Bronchial epithelial cell (primary cell): ENCODE data around the gene SDSL. TPM values are rescaled to one million over a fixed set of nuclear protein-coding genes. Genes with fewer than 3 reads are reported as not detected.

Experiments used
- DNase-seq: peaks from one replicate; pipeline ENCODE4 v3.0.0-alpha.2; 2010; ENCODE audit warnings: low read depth
- FAIRE-seq: peaks from 2 replicates; lab custom pipeline; 2011; peaks lifted over from hg19 to GRCh38; lab: Jason Lieb, UNC
- H3K27me3 ChIP-seq: 2 replicates; pipeline ENCODE4 v1.5.1; 2011; ENCODE audit warnings: low read length; ENCODE audit not compliant: control insufficient read depth, insufficient read depth
- H3K36me3 ChIP-seq: 2 replicates; pipeline ENCODE4 v1.5.1; 2011; ENCODE audit warnings: low read length; ENCODE audit not compliant: control insufficient read depth, insufficient read depth
- H3K4me3 ChIP-seq: 2 replicates; pipeline ENCODE4 v1.5.1; 2011; ENCODE audit warnings: mild to moderate bottlenecking, low read depth, low read length, control low read depth
- CTCF ChIP-seq: IDR thresholded peaks from 2 replicates; pipeline ENCODE4 v1.5.1; 2011; ENCODE audit warnings: mild to moderate bottlenecking, moderate library complexity, low read length, control low read depth, inconsistent platforms; ENCODE audit not compliant: insufficient read depth, severe bottlenecking
- total RNA-seq: library from RNA; depleted of rRNA; stranded (reverse); fragments of >200 nt; gene quantifications from 2 replicates; pipeline ENCODE4 v1.2.1, GENCODE V29; 2014

Gene SDSL
- total RNA-seq, 1 donor from 2014 or later = 4.7 TPM

GRCh38 chr12:113381220-113381619 is 41.0 kb upstream of the SDSL start:
- Histone ChIP-seq H3K36me3 (peaks cover 5% of the 10 kb centered on the region), H3K27me3 (no peaks in the 10 kb centered on the region), H3K4me3 (no peak overlapping the region)
- TF ChIP-seq CTCF = no peak
- FAIRE-seq = no peak
- DNase-seq = no peak

GRCh38 chr12:113382206-113382605 is 40.0 kb upstream of the SDSL start:
- DNase-seq (no peak), FAIRE-seq (no peak)
- TF ChIP-seq CTCF = no peak
- H3K4me3 ChIP-seq = no peak overlapping the region
- no peaks in the 10 kb centered on the region for H3K27me3 ChIP-seq
- H3K36me3 ChIP-seq = peaks cover 5% of the 10 kb centered on the region

- DNase-seq (no peak), FAIRE-seq (no peak)
- Histone ChIP-seq H3K36me3 (peaks cover 9% of the 10 kb centered on the region), H3K4me3 (no peak overlapping the region), H3K27me3 (no peaks in the 10 kb centered on the region)
- TF ChIP-seq CTCF = no peak
Observed at GRCh38 chr12:113384778-113385177, 37.4 kb upstream of the SDSL start.

- no peak for TF ChIP-seq CTCF
- no peak overlapping the region for H3K4me3 ChIP-seq
- no peaks in the 10 kb centered on the region for H3K27me3 ChIP-seq
- FAIRE-seq (peak; percentile 52), DNase-seq (no peak)
- peaks cover 9% of the 10 kb centered on the region for H3K36me3 ChIP-seq
Observed at GRCh38 chr12:113385282-113385882, 36.8 kb upstream of the SDSL start.

- no peak overlapping the region for H3K4me3 ChIP-seq
- no peaks in the 10 kb centered on the region for H3K27me3 ChIP-seq
- TF ChIP-seq CTCF = no peak
- peak; percentile 73 for FAIRE-seq
- H3K36me3 ChIP-seq = peaks cover 6% of the 10 kb centered on the region
- DNase-seq = no peak
Observed at GRCh38 chr12:113386866-113387566, 35.2 kb upstream of the SDSL start.
